Activated naive CD4-positive, alpha-beta T cell treated with anti-CD3 and anti-CD28 coated beads for 36 hours (primary cell): ENCODE data around the gene FBXO10. TPM values are rescaled to one million over a fixed set of nuclear protein-coding genes. Genes with fewer than 3 reads are reported as not detected.
"Not testable (repeated sequence)": the region's sequence is repeated elsewhere in the genome, so short reads cannot be mapped to it uniquely, and the experiment has no call there.

ENCODE experiments used
- CTCF ChIA-PET: fragments of 350-600 bp; sonication (Branson Sonifier 250); formaldehyde crosslinking; loops from one replicate; lab custom pipeline; 2021; ENCODE audit warnings: antibody characterized with exemption; lab: Charles Lee
- DNase-seq: peaks from one replicate; pipeline ENCODE4 v3.0.0-alpha.2; 2020
- H3K27ac Mint-ChIP-seq: one replicate; pipeline ENCODE4 v1.8.0; 2021; ENCODE audit warnings: mild to moderate bottlenecking, mixed read lengths
- H3K27me3 Mint-ChIP-seq: one replicate; pipeline ENCODE4 v1.8.0; 2021; ENCODE audit warnings: low read depth, mixed read lengths
- H3K36me3 Mint-ChIP-seq: one replicate; pipeline ENCODE4 v1.8.0; 2021; ENCODE audit warnings: low read depth, mixed read lengths
- H3K4me1 Mint-ChIP-seq: one replicate; pipeline ENCODE4 v1.8.0; 2021; ENCODE audit warnings: low read depth, mixed read lengths
- H3K4me3 Mint-ChIP-seq: one replicate; pipeline ENCODE4 v1.8.0; 2021; ENCODE audit warnings: mild to moderate bottlenecking, moderate library complexity, mixed read lengths
- H3K9me3 Mint-ChIP-seq: one replicate; pipeline ENCODE4 v1.8.0; 2021; ENCODE audit warnings: mixed read lengths
- intact Hi-C: fragments of 100-400 bp; cut with micrococcal nuclease; formaldehyde crosslinking; loops from one replicate; pipeline ENCODE4 v1.15.1; 2023
- total RNA-seq, 2 experiments: library from RNA; stranded (reverse); gene quantifications; one replicate each; pipeline ENCODE4 v1.2.3, GENCODE V29; 2021

The FBXO10 gene
- total RNA-seq, 2 experiments from 2014 or later: 1.0 to 1.1 TPM

DNA sequence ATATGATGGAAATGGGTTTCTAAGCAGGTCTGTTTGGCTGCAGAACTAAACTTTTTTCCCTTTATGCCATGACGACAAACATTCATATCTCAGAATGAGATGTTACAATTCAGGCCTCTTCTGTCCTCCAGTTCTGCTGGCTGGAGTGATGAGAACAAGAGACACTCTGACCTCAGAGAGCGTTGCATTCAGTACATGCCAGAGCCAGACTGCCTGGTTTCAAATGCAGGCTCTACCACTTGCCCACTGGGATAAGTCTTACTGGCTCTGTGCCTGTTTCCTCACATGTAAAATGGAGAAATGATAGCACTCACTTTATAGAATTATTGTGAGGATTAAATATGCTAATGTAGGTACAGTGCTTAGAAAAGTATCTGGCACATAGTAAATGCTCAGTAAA lies 41.0 kb upstream of the FBXO10 start:
- H3K36me3 Mint-ChIP-seq: no peaks in the 10 kb centered on the region
- intact Hi-C loops: no loop called here
- no peak overlapping the region for H3K4me3 Mint-ChIP-seq
- H3K27ac Mint-ChIP-seq: no peak overlapping the region
- no peak for DNase-seq
- H3K27me3 Mint-ChIP-seq: no peaks in the 10 kb centered on the region
- H3K4me1 Mint-ChIP-seq: no peaks in the 10 kb centered on the region
- CTCF ChIA-PET: no interaction called here
- no peaks in the 10 kb centered on the region for H3K9me3 Mint-ChIP-seq

DNA sequence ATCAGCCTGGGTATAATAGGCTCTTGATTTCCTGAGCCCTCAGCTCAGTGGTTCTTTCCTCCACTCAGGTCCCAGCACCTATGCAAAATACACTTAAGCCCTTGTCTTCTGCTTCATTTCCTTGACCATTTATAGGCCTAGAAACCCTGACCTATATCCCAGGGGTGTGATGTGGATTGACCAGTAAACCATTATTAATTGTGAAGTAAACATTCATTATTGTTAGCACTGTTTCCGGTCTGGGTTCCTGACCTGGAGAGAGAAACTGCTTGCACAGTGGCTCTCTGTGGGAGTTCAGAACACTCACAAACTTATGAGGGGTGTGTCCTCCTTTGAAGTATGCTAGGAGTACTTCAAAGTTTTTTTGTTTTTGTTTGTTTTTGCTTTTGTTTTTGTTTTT lies 35.8 kb upstream of the FBXO10 start:
- intact Hi-C loops: no loop called here
- Mint-ChIP-seq H3K36me3 (no peaks in the 10 kb centered on the region), H3K4me1 (no peaks in the 10 kb centered on the region), H3K27me3 (peaks cover 3% of the 10 kb centered on the region), H3K4me3 (no peak overlapping the region), H3K27ac (no peak overlapping the region), H3K9me3 (no peaks in the 10 kb centered on the region)
- CTCF ChIA-PET: interaction anchor here (0.8 kb wide), 1 partner anchor 20 kb away, joined by 3 read pairs; the partner anchor contains the start of gene TOMM5
- no peak for DNase-seq

DNA sequence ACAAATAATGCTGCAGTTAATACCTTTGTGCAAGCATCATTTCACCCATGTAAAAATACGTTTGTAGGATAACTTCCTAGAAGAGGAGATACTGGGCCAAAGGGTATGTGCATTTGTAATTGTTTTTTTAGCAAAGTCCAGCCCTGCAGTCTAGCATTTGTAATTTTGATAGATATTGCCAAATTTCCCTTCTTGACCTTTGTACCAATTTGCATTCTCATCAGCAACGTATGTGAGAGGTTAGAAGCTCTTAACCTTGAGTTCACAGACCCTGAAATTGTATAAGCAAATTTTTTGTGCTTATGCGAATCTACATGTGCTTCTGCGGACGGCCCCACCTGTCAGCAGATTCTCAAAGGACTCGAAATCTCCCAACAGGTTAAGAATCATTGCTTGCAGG lies 34.8 kb upstream of the FBXO10 start:
- no peak for DNase-seq
- Mint-ChIP-seq H3K27ac (no peak overlapping the region), H3K27me3 (peaks cover 3% of the 10 kb centered on the region), H3K36me3 (no peaks in the 10 kb centered on the region), H3K9me3 (no peaks in the 10 kb centered on the region), H3K4me1 (no peaks in the 10 kb centered on the region), H3K4me3 (no peak overlapping the region)
- intact Hi-C loops: no loop called here
- CTCF ChIA-PET: interaction anchor here (0.8 kb wide), 1 partner anchor 19 kb away, joined by 3 read pairs; the partner anchor contains the start of gene TOMM5

DNA sequence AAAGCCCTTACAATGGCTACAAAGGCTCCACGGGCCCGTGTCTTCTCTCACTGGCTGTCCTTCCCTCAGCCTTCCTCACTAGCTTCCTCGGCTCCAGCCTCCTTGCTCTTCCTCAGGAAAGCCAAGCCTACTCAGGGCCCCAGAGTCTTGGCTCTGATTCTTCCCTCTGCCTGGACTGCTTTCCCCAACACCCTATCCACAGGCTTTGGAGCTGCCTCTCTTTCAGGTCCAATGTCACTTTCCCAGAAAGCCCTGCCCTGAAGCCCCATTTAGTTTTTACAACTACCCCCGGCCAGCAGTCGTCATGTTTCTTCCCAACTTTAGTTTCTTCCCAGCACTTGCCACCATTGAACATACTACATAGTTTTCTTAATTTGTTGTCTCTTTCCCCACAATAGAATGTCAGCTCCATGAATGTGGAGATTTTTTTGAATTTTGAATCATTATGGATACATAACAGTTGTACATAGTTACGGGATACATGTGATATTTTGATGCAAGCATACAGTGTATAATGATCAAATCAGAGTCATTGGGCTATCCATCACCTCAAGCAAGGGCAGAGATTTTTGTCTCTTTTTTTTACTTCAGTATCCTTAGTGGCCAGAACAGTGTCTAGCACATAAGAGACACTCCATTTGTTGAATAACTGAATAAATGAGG lies 33.7 kb upstream of the FBXO10 start:
- H3K36me3 Mint-ChIP-seq: no peaks in the 10 kb centered on the region
- no peak for DNase-seq
- H3K27ac Mint-ChIP-seq: no peak overlapping the region
- CTCF ChIA-PET: interaction anchor here (1.3 kb wide), 1 partner anchor 18 kb away, joined by 3 read pairs; the partner anchor contains the start of gene TOMM5
- H3K9me3 Mint-ChIP-seq: no peaks in the 10 kb centered on the region
- intact Hi-C loops: no loop called here
- H3K27me3 Mint-ChIP-seq: peaks cover 3% of the 10 kb centered on the region
- H3K4me3 Mint-ChIP-seq: no peak overlapping the region
- H3K4me1 Mint-ChIP-seq: no peaks in the 10 kb centered on the region

DNA sequence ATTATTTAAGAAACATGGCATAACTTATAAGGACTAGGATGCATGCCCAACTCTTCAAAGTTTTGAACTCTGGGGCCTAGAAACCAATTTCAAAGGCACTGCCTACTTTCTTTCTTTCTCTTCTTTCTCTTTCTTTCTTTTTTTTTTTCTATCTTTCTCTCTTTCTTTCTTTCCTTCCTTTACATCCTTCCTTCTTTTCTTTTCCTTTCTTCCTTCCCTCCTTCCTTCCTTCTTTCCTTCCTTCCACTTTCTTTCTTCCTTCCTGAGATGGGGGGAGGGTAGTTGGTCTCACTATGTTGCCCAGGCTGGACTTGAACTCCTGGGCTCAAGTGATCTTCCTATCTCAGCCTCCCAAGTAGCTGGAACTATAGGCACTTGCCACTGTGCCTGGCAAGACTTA lies 32.1 kb upstream of the FBXO10 start:
- no peaks in the 10 kb centered on the region for H3K36me3 Mint-ChIP-seq
- no peaks in the 10 kb centered on the region for H3K4me1 Mint-ChIP-seq
- intact Hi-C loops: no loop called here
- H3K27me3 Mint-ChIP-seq: peaks cover 4% of the 10 kb centered on the region
- no peaks in the 10 kb centered on the region for H3K9me3 Mint-ChIP-seq
- no peak overlapping the region for H3K4me3 Mint-ChIP-seq
- no peak overlapping the region for H3K27ac Mint-ChIP-seq
- CTCF ChIA-PET: no interaction called here
- DNase-seq: no peak

DNA sequence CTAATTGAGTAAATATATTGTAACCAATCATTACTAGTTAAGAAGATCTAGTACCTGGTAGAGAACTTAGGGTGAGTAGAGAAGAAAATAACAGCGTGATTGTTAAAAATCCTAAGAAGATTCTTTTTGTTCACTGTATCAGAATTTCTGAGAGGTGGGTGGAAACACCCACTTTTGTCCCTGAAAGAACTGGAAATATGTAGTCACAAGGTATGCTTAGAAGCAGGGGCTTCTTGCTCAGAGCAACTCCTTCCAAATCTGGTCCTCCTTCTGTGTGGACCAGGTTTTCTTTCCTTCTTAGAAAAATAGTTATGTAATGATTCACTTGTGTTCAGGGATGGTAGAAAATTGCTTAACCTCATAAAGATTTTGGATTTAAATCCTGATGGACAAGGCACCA lies 28.1 kb upstream of the FBXO10 start:
- no peak overlapping the region for H3K4me3 Mint-ChIP-seq
- H3K27ac Mint-ChIP-seq: no peak overlapping the region
- no peaks in the 10 kb centered on the region for H3K9me3 Mint-ChIP-seq
- peaks cover 12% of the 10 kb centered on the region for H3K27me3 Mint-ChIP-seq
- no peaks in the 10 kb centered on the region for H3K4me1 Mint-ChIP-seq
- CTCF ChIA-PET: no interaction called here
- intact Hi-C loops: no loop called here
- H3K36me3 Mint-ChIP-seq: no peaks in the 10 kb centered on the region
- no peak for DNase-seq

DNA sequence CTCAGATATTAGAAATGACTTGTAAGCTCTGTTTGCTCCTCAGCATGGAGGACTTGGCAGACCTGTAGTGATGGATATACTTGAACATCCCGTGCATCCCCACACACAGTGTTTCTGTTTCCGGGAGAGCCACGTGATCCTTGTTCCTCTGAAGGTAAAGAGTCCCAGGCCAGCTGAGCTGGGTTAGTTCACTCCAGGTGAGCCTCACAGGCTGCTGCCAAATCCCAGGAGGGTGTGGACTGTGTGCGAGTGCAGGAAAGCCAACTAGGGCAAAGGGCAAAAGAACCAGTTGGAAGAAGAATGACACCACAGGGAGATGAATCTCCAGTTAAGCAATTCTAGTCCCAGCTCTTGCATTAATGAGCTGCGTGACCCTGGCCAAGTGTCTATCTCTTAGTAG lies 26.6 kb upstream of the FBXO10 start:
- H3K36me3 Mint-ChIP-seq: no peaks in the 10 kb centered on the region
- no peak overlapping the region for H3K27ac Mint-ChIP-seq
- H3K27me3 Mint-ChIP-seq: peaks cover 12% of the 10 kb centered on the region
- no peaks in the 10 kb centered on the region for H3K9me3 Mint-ChIP-seq
- intact Hi-C loops: no loop called here
- no peak overlapping the region for H3K4me3 Mint-ChIP-seq
- no peaks in the 10 kb centered on the region for H3K4me1 Mint-ChIP-seq
- DNase-seq: no peak
- CTCF ChIA-PET: interaction anchor here (0.6 to 1.3 kb wide), 2 partner anchors 10 to 855 kb away, joined by 3 read pairs; partner anchors contain the start of gene TOMM5

DNA sequence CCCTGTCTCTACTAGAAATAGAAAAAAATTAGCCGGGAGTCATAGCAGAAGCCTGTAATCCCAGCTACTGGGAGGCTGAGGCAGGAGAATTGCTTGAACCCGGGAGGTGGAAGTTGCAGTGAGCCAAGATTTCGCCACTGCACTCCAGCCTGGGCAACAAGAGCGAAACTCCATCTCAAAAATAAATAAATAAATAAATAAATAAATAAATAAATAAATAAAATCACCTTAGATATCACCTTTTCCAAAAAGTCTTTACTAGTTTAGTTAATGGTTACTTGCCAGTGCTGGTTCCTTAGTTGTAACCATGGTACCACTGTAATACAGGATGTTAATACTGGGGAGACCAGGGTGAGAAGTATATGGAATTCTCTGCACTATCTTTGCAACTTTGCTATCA lies 25.9 kb upstream of the FBXO10 start:
- CTCF ChIA-PET: interaction anchor here (1.3 kb wide), 1 partner anchor 10 kb away, joined by 3 read pairs; the partner anchor contains the start of gene TOMM5
- H3K27me3 Mint-ChIP-seq, H3K4me1 Mint-ChIP-seq, H3K36me3 Mint-ChIP-seq, H3K27ac Mint-ChIP-seq, intact Hi-C loops, H3K4me3 Mint-ChIP-seq, H3K9me3 Mint-ChIP-seq, DNase-seq: not testable (repeated sequence)

DNA sequence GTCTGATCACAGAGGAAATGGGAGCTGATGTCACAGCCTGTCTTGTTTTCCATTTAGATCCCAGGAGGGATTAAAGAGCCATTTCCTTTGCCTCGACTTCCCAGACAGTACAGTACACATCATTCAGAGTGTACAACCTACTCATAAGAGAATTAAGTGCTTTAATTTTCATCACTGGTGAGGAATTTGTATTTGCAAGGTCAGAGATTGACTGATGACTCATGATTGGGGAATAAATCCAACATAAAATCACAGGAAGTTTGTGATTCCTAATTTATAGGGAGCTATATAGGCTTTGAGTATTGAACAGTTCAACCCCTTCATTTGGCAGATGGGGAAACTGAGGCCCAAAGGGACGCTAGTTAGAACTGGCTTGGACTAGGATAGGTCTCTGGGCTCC lies 20.3 kb upstream of the FBXO10 start:
- Mint-ChIP-seq H3K4me1 (peaks cover 17% of the 10 kb centered on the region), H3K9me3 (no peaks in the 10 kb centered on the region), H3K36me3 (peaks cover 9% of the 10 kb centered on the region), H3K4me3 (no peak overlapping the region), H3K27ac (no peak overlapping the region), H3K27me3 (peaks cover 5% of the 10 kb centered on the region)
- CTCF ChIA-PET: no interaction called here
- no peak for DNase-seq
- intact Hi-C loops: no loop called here

DNA sequence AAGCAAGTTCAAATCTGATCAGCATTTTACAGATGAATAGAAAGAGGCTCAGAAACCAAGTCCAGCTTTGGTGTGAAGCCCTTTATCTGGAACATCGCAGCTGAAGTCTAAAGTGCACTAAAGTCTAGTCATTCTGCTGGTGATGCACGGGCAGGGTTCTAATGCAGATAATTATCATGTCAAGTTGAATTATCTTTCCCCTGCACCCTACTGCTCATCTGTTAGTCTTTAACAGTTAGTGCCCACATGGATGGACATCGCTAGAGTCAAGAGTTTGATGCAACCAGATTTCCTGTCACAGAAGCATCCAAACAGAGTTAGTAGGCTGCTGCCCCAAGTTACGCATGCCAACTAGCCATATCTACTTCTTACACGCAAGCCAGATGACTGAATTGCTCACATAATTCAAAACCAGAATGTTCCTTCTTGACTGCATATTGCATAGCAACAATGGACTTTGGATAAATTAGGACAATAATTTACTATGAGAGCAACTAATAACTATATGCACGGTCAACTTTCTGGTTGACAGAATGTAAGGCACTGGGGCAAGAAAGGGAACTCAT lies 17.8 kb upstream of the FBXO10 start:
- intact Hi-C loops: loop anchor here (1.0 to 5.0 kb wide), 8 partner anchors 17 to 722 kb away; partner anchors contain the start of genes DCAF10, FBXO10, POLR1E and SHB
- H3K9me3 Mint-ChIP-seq: no peaks in the 10 kb centered on the region
- no peak overlapping the region for H3K27ac Mint-ChIP-seq
- peak overlapping the region; percentile 47 for H3K4me3 Mint-ChIP-seq
- H3K27me3 Mint-ChIP-seq: peaks cover 3% of the 10 kb centered on the region
- CTCF ChIA-PET: interaction anchor here (0.6 to 1.3 kb wide), 5 partner anchors 14 to 821 kb away, joined by 3 to 4 read pairs (median 3); partner anchors contain the start of gene FBXO10
- no peak for DNase-seq
- peaks cover 19% of the 10 kb centered on the region for H3K36me3 Mint-ChIP-seq
- peaks cover 31% of the 10 kb centered on the region for H3K4me1 Mint-ChIP-seq

DNA sequence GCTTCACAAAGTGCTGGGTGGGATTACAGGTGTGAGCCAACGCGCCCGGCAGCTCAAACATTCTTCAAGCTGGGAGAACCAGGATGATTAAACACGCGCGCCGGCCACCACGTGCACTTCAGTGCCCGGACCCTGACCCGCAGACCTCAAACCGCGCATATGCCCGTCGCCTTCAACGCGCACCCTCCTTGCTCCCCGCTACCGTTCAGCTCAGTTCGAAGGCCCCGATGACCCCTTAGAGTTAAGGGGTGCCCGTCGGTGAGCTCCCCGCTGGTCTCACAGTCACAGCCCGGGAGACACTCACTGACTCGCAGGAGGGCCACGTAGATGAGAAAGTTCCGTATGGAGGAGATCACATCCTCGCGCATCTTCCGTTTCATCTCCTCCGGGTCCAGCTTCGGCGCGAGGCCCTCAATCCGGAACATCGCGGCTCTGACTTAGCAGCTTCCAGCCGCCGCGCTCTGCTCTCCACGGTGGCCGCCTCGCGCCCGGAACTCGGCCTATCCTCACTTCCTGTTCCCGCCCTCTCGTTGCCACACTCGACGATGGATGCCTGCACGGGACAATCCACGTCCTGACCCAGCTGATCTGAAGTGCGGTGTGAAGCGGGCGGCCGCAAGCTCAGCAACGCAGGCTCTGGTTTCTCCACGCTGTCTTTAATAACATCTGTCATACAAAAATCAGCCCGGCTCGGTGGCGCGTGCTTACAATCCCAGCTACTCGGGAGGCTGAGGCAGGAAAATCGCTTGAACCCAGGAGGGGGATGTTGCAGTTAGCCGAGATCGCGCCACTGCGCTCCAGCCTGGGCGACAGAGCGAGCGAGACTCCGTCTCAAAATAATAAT lies 16.1 kb upstream of the FBXO10 start, which contains the start of gene TOMM5:
Gene TOMM5, minus strand, starts transcription at position 490 of the 844 bp plus-strand sequence. Its CDS starts 65 bp downstream, at position 425.
- Mint-ChIP-seq H3K9me3 (no peaks in the 10 kb centered on the region), H3K27ac (peak within 1 kb of the TSS; percentile 93), H3K4me3 (peak within 1 kb of the TSS; percentile 92), H3K4me1 (peaks cover 37% of the 10 kb centered on the region), H3K36me3 (peaks cover 30% of the 10 kb centered on the region), H3K27me3 (peaks cover 3% of the 10 kb centered on the region)
- peak; percentile 96 for DNase-seq
- intact Hi-C loops: loop anchor here (1.0 to 5.0 kb wide), 8 partner anchors 16 to 720 kb away; partner anchors contain the start of genes DCAF10, FBXO10, SHB and SLC25A51
- CTCF ChIA-PET: interaction anchor here (0.5 to 1.8 kb wide), 8 partner anchors 9 to 311 kb away, joined by 3 to 4 read pairs (median 3); no protein-coding TSS in a partner anchor

DNA sequence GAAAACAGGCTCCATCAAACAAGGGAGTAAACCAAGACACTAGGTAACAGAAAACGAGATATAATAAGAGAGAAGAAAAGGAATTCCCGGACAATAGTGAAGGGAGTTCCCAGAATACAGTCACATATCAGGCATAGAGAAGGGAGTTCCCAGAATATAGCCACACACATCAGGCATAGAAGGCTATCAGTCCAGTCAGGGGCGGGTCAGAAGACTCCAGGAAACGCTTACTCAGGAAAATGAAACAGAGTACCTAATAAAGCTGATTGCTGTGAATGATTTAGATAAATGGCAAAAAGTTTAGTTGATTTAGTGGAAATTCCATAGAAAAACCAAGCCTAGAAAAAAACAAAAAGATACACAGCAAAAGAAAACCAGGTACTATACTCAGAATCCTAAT lies 11.3 kb upstream of the FBXO10 start:
- Mint-ChIP-seq H3K9me3 (no peaks in the 10 kb centered on the region), H3K4me3 (no peak overlapping the region), H3K4me1 (peaks cover 32% of the 10 kb centered on the region), H3K27ac (no peak overlapping the region), H3K36me3 (peaks cover 64% of the 10 kb centered on the region), H3K27me3 (no peaks in the 10 kb centered on the region)
- intact Hi-C loops: no loop called here
- no peak for DNase-seq
- CTCF ChIA-PET: no interaction called here
